Activated naive CD4-positive, alpha-beta T cell treated with anti-CD3 and anti-CD28 coated beads for 36 hours (primary cell): ENCODE results near the gene ENTREP3. TPM values are rescaled to one million over a fixed set of nuclear protein-coding genes. Genes with fewer than 3 reads are reported as not detected.
A peak's percentile ranks its signal among the peaks of the same experiment; 100 is the strongest.

Experiments
- CTCF ChIA-PET: fragments of 350-600 bp; sonication (Branson Sonifier 250); formaldehyde crosslinking; loops from one replicate; lab custom pipeline; 2021; ENCODE audit warnings: antibody characterized with exemption; lab: Charles Lee
- DNase-seq: peaks from one replicate; pipeline ENCODE4 v3.0.0-alpha.2; 2020
- H3K27ac Mint-ChIP-seq: one replicate; pipeline ENCODE4 v1.8.0; 2021; ENCODE audit warnings: mild to moderate bottlenecking, mixed read lengths
- H3K27me3 Mint-ChIP-seq: one replicate; pipeline ENCODE4 v1.8.0; 2021; ENCODE audit warnings: low read depth, mixed read lengths
- H3K36me3 Mint-ChIP-seq: one replicate; pipeline ENCODE4 v1.8.0; 2021; ENCODE audit warnings: low read depth, mixed read lengths
- H3K4me1 Mint-ChIP-seq: one replicate; pipeline ENCODE4 v1.8.0; 2021; ENCODE audit warnings: low read depth, mixed read lengths
- H3K4me3 Mint-ChIP-seq: one replicate; pipeline ENCODE4 v1.8.0; 2021; ENCODE audit warnings: mild to moderate bottlenecking, moderate library complexity, mixed read lengths
- H3K9me3 Mint-ChIP-seq: one replicate; pipeline ENCODE4 v1.8.0; 2021; ENCODE audit warnings: mixed read lengths
- intact Hi-C: fragments of 100-400 bp; cut with micrococcal nuclease; formaldehyde crosslinking; loops from one replicate; pipeline ENCODE4 v1.15.1; 2023
- total RNA-seq, 2 experiments: library from RNA; stranded (reverse); gene quantifications; one replicate each; pipeline ENCODE4 v1.2.3, GENCODE V29; 2021

ENTREP3 gene
- total RNA-seq, 2 experiments from 2014 or later: 32.1 to 32.8 TPM

GRCh38 chr1:155277070-155277901, 22.0 kb upstream of the ENTREP3 start, which contains the start of gene HCN3:
Gene HCN3 (plus strand): TSS chr1:155277463. CDS start chr1:155277591, 128 bp downstream.
- no peak within 1 kb of the TSS for H3K27ac Mint-ChIP-seq
- H3K27me3 Mint-ChIP-seq: no peaks in the 10 kb centered on the region
- H3K4me1 Mint-ChIP-seq: peaks cover 30% of the 10 kb centered on the region
- H3K4me3 Mint-ChIP-seq: peak within 1 kb of the TSS; percentile 62
- H3K36me3 Mint-ChIP-seq: peaks cover 4% of the 10 kb centered on the region
- intact Hi-C loops: loop anchor here (1.0 to 10.0 kb wide), 4 partner anchors 31 to 698 kb away; partner anchors contain the start of genes ARHGEF2, ASH1L and FDPS
- no peaks in the 10 kb centered on the region for H3K9me3 Mint-ChIP-seq
- peak; percentile 96 for DNase-seq
- CTCF ChIA-PET: interaction anchor here (0.6 to 3.1 kb wide), 7 partner anchors 11 to 46 kb away, joined by 3 to 17 read pairs (median 4); no protein-coding TSS in a partner anchor

DNA sequence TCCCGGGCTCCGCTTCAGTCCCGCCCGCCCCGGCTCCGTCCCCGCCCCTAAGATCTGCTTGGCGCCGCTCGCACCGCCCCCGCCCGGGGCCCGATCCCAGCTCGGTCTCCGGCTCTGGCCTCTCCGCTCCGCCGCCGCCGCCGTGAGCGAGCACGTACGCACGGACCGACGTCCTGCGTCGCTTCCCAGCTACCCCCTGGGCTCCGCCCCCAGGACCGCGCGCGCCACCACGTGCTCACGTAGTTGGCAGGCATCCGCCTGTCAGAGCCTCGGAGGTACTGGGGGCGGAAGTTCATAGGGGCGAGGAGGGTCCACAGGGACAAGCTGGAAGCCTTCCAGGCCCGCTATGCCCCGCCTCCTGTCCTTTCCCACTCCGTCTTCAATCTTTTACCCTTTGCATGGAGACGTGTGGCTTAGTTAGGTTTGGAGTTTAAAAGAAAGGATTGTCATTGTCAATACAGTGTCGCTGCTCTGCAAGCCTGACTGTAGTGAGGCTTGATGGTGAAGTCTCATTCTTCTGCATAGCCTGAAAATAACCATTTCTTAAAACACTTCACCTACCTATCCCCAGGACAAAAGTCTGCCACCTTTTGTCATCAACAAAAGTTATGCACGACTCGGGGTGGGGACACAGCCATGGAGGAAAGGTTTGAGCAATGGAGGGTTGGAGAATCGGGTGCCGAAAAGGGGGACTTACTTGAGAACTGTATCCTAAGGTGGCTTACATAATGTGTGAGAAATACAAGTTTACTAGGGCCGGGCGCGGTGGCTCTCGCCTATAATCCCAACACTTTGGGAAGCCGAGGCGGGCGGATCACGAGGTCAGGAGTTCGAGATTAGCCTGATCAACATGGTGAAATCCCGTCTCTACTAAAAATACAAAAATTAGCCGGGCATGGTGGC, 18.3 kb upstream of the ENTREP3 start, which contains the start of gene CLK2:
TSS of gene CLK2 (minus strand) at position 162 of the 903 bp plus-strand sequence. CDS start 2,527 bp downstream, outside the sequence.
- Mint-ChIP-seq H3K4me3 (peak within 1 kb of the TSS; percentile 94), H3K9me3 (no peaks in the 10 kb centered on the region), H3K27ac (peak within 1 kb of the TSS; percentile 93), H3K36me3 (peaks cover 28% of the 10 kb centered on the region), H3K27me3 (no peaks in the 10 kb centered on the region), H3K4me1 (peaks cover 43% of the 10 kb centered on the region)
- DNase-seq: peak; percentile 97
- CTCF ChIA-PET: interaction anchor here (0.7 to 4.3 kb wide), 8 partner anchors 10 to 188 kb away, joined by 3 to 26 read pairs (median 4); partner anchors contain the start of gene FDPS
- intact Hi-C loops: loop anchor here (1.0 to 10.0 kb wide), 9 partner anchors 11 to 701 kb away; partner anchors contain the start of genes ARHGEF2, ASH1L, ENTREP3 and FDPS

DNA sequence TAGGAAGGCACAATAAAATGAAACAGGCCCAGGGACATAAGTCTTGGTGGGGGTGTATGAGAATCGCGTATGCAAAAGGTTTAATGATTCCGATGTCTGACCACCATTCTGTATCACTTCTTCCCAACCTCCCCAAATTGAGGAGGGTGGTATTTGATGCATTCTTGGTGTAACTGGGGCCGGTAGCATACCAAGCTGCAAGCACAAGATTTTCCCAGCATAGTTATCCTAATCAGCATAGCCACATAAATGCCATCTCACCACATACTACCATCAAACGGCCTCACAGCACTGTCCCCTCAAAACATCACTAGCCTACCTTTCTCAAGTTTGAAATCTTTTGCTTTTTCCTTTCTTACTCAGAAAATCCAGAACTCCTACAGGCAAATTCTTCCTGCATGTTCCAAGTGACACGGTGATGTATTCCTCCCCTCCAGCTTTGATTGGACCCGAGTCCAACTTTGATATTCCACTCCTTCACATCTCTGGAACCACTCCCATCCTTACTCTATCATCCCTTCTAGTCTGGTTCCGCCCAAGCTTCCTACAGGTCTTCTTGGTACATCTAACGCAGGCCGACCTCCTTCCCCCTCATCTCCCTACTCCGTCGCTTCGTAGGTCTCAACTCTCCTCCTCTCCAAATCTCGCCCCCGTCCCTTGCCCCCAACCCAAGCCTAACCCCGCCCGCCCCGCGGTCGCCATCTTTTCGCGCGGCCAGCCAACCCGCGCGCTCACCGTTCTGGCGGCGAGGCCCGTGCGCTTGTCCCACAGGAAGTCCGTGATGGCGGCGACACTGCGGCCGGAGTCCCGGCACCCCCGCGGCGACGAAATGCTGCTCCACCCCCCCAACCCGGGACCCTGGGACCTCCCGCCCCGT, 17.4 kb upstream of the ENTREP3 start:
- DNase-seq: no peak
- intact Hi-C loops: loop anchor here (1.0 to 10.0 kb wide), 9 partner anchors 10 to 702 kb away; partner anchors contain the start of genes ARHGEF2, ASH1L, ENTREP3 and FDPS
- peaks cover 35% of the 10 kb centered on the region for H3K36me3 Mint-ChIP-seq
- no peaks in the 10 kb centered on the region for H3K27me3 Mint-ChIP-seq
- H3K4me1 Mint-ChIP-seq: peaks cover 42% of the 10 kb centered on the region
- H3K4me3 Mint-ChIP-seq: peak overlapping the region; percentile 94
- CTCF ChIA-PET: interaction anchor here (0.9 to 4.3 kb wide), 7 partner anchors 9 to 188 kb away, joined by 3 to 26 read pairs (median 4); partner anchors contain the start of gene FDPS
- H3K9me3 Mint-ChIP-seq: no peaks in the 10 kb centered on the region
- peak overlapping the region; percentile 93 for H3K27ac Mint-ChIP-seq

DNA sequence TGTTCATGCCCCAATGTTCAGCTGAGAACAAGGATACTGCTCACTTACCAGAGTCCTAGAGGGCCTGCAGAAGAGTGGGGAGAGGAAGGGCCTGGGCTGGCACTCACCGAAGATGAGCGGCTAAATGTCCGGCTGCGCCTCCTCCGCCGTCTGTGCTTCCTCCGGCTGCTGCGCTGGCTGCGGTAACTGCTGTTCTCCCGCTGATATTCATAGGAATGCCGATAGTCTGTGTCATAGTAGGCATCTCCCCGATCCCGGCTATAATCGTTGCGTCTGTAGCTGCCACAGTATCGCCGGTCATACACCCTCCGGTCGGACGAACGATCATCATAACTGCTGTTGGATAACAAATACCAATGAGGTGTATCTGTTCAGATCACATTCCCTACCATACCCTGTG, 14.1 kb upstream of the ENTREP3 start:
- Mint-ChIP-seq H3K9me3 (no peaks in the 10 kb centered on the region), H3K36me3 (peaks cover 57% of the 10 kb centered on the region), H3K27me3 (no peaks in the 10 kb centered on the region), H3K4me1 (peaks cover 28% of the 10 kb centered on the region), H3K27ac (no peak overlapping the region), H3K4me3 (no peak overlapping the region)
- intact Hi-C loops: no loop called here
- no peak for DNase-seq
- CTCF ChIA-PET: no interaction called here

DNA sequence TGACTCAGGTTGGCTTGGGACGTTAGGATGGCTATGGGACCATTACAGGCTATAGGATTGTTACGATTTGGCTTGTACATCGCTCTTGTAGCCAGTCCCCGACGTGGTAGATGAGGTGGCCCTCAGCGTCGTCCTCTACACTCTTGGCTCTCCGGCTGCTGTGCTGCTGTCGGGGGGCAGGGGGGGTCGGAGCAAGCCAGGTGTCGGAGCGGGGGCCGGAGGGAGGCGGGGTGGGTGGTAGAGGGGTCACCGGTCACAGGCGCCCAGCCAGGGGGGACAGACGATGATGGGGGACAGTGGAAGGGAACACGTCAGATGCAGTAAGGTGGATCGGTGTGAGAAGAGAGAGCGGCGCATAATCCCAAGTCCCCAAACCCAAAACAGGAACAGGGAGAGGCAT, 13.3 kb upstream of the ENTREP3 start:
- no peaks in the 10 kb centered on the region for H3K27me3 Mint-ChIP-seq
- no peaks in the 10 kb centered on the region for H3K9me3 Mint-ChIP-seq
- no peak overlapping the region for H3K27ac Mint-ChIP-seq
- no peak for DNase-seq
- H3K4me3 Mint-ChIP-seq: no peak overlapping the region
- H3K4me1 Mint-ChIP-seq: peaks cover 25% of the 10 kb centered on the region
- CTCF ChIA-PET: interaction anchor here (5.5 kb wide), 1 partner anchor 18 kb away, joined by 40 read pairs; no protein-coding TSS in a partner anchor
- peaks cover 58% of the 10 kb centered on the region for H3K36me3 Mint-ChIP-seq
- intact Hi-C loops: no loop called here

- Mint-ChIP-seq H3K27ac (no peak overlapping the region), H3K9me3 (no peaks in the 10 kb centered on the region), H3K27me3 (no peaks in the 10 kb centered on the region), H3K36me3 (peaks cover 65% of the 10 kb centered on the region), H3K4me3 (no peak overlapping the region), H3K4me1 (peaks cover 26% of the 10 kb centered on the region)
- CTCF ChIA-PET: interaction anchor here (1.2 to 5.5 kb wide), 3 partner anchors 9 to 19 kb away, joined by 3 to 40 read pairs (median 7); no protein-coding TSS in a partner anchor
- DNase-seq: no peak
- intact Hi-C loops: no loop called here
These were observed 12.1 kb upstream of the ENTREP3 start for GRCh38 chr1:155267373-155267772.

- intact Hi-C loops: no loop called here
- DNase-seq: no peak
- no peaks in the 10 kb centered on the region for H3K9me3 Mint-ChIP-seq
- H3K4me1 Mint-ChIP-seq: peaks cover 19% of the 10 kb centered on the region
- peaks cover 69% of the 10 kb centered on the region for H3K36me3 Mint-ChIP-seq
- CTCF ChIA-PET: interaction anchor here (1.2 to 5.5 kb wide), 4 partner anchors 10 to 57 kb away, joined by 3 to 40 read pairs (median 5); no protein-coding TSS in a partner anchor
- H3K4me3 Mint-ChIP-seq: no peak overlapping the region
- no peaks in the 10 kb centered on the region for H3K27me3 Mint-ChIP-seq
- H3K27ac Mint-ChIP-seq: no peak overlapping the region
These were observed 11.3 kb upstream of the ENTREP3 start for GRCh38 chr1:155266553-155266952.

GRCh38 chr1:155263067-155263466, 7.8 kb upstream of the ENTREP3 start:
- Mint-ChIP-seq H3K27ac (peak overlapping the region; percentile 93), H3K36me3 (peaks cover 58% of the 10 kb centered on the region), H3K4me1 (peaks cover 27% of the 10 kb centered on the region), H3K9me3 (no peaks in the 10 kb centered on the region), H3K27me3 (no peaks in the 10 kb centered on the region), H3K4me3 (peak overlapping the region; percentile 31)
- CTCF ChIA-PET: interaction anchor here (1.1 to 5.5 kb wide), 2 partner anchors 10 to 12 kb away, joined by 4 to 40 read pairs; partner anchors contain the start of gene CLK2
- intact Hi-C loops: loop anchor here (5.0 kb wide), 1 partner anchor 599 kb away; no protein-coding TSS in a partner anchor
- no peak for DNase-seq

GRCh38 chr1:155261852-155262673, 6.8 kb upstream of the ENTREP3 start, which contains the start of gene SCAMP3:
Gene SCAMP3 (minus strand): TSS chr1:155262360. CDS start chr1:155262151, 209 bp downstream.
- intact Hi-C loops: loop anchor here (1.0 to 5.0 kb wide), 6 partner anchors 11 to 759 kb away; partner anchors contain the start of genes CLK2 and FDPS
- H3K27ac Mint-ChIP-seq: peak within 1 kb of the TSS; percentile 93
- no peaks in the 10 kb centered on the region for H3K9me3 Mint-ChIP-seq

DNA sequence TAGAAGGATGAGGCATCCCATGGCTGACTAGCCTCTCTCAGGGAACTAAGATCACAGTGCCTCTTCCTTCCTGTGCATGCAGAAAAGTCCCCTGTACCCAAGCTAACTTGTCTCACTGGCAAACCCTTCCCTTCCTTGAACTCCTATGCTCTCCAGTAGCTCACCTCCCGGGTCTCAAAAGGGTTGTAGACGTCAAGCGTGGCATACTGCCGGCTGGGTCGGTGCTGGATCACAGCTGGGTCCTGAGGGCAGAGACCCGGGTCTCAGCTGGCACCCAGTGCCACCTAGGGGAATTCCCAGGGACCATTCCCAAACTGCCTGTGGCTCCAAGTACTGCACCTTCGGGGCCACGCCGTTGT, 6.2 kb upstream of the ENTREP3 start:
- peaks cover 27% of the 10 kb centered on the region for H3K4me1 Mint-ChIP-seq
- DNase-seq: peak; percentile 58
- CTCF ChIA-PET: interaction anchor here (1.0 to 4.0 kb wide), 4 partner anchors 11 to 62 kb away, joined by 3 to 64 read pairs (median 6); partner anchors contain the start of genes MTX1 and THBS3
- H3K36me3 Mint-ChIP-seq: peaks cover 53% of the 10 kb centered on the region
- H3K9me3 Mint-ChIP-seq: no peaks in the 10 kb centered on the region
- peak overlapping the region; percentile 93 for H3K27ac Mint-ChIP-seq
- intact Hi-C loops: loop anchor here (5.0 kb wide), 1 partner anchor 601 kb away; no protein-coding TSS in a partner anchor
- peak overlapping the region; percentile 95 for H3K4me3 Mint-ChIP-seq
- H3K27me3 Mint-ChIP-seq: no peaks in the 10 kb centered on the region

More at GRCh38 chr1:155261852-155262673, 6.8 kb upstream of the ENTREP3 start, which contains the start of gene SCAMP3:
- H3K4me3 Mint-ChIP-seq: peak within 1 kb of the TSS; percentile 95
- peak; percentile 95 for DNase-seq
- H3K36me3 Mint-ChIP-seq: peaks cover 53% of the 10 kb centered on the region
- CTCF ChIA-PET: interaction anchor here (0.6 to 4.0 kb wide), 6 partner anchors 11 to 115 kb away, joined by 3 to 64 read pairs (median 4); partner anchors contain the start of genes MTX1 and THBS3
- H3K27me3 Mint-ChIP-seq: no peaks in the 10 kb centered on the region
- H3K4me1 Mint-ChIP-seq: peaks cover 27% of the 10 kb centered on the region
